ENCODE measurements around the gene TIMP1.

Gene TIMP1

DNA sequence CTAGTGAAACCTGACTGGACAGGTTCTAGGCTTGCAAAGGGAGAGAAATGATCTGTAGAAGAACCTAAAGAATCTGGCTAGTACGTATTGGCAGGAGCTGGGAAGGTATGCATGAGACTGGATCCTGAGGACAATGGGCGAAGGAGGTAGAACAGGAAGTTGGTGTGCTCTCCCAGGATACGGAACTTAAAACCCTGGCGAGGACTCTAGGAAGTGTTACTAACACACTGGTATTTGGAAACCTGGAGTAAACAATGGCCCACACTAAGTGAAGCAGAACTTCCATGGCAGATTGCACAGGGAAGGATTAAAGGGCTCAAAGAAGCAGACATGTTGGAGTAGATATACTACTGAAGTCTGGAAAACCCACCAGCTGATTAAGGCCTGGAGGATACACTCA lies 28.3 kb downstream of the TIMP1 start:
- TF ChIP-seq, protein P1, sequence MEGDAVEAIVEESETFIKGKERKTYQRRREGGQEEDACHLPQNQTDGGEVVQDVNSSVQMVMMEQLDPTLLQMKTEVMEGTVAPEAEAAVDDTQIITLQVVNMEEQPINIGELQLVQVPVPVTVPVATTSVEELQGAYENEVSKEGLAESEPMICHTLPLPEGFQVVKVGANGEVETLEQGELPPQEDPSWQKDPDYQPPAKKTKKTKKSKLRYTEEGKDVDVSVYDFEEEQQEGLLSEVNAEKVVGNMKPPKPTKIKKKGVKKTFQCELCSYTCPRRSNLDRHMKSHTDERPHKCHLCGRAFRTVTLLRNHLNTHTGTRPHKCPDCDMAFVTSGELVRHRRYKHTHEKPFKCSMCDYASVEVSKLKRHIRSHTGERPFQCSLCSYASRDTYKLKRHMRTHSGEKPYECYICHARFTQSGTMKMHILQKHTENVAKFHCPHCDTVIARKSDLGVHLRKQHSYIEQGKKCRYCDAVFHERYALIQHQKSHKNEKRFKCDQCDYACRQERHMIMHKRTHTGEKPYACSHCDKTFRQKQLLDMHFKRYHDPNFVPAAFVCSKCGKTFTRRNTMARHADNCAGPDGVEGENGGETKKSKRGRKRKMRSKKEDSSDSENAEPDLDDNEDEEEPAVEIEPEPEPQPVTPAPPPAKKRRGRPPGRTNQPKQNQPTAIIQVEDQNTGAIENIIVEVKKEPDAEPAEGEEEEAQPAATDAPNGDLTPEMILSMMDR (IDR thresholded peaks at IDR 0.05; ENCODE audit: low read depth, low read length), result no peak
- Histone ChIP-seq H3K27ac (no peak overlapping the region), H3K9me3 (ENCODE audit: severe bottlenecking) (no peaks in the 10 kb centered on the region), H3K27me3 (ENCODE audit: insufficient read depth, low read depth, severe bottlenecking) (peaks cover 3% of the 10 kb centered on the region), H3K4me3 (ENCODE audit: low read depth, low read length) (no peak overlapping the region), H3K36me3 (no peaks in the 10 kb centered on the region)
- DNase-seq, result no peak

DNA sequence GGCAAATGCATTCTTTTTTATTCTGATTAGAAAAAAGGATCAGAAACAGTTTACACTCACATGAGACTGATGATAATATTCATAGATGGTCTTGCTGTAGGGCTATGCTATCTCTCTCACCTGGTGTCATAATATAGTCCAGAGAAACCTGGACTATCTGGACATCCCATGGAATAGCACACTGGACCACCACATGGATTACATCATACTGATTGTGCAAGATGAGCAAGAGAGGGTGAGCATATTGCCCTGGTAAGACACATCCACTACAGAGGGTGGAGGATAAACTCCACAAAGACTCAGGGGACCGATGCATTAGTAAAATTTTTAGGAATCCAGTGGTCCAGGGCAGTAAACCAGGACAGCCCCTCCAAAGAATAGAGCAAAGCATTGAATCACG lies 29.3 kb downstream of the TIMP1 start:
- no peak overlapping the region for H3K4me3 ChIP-seq (ENCODE audit: low read depth, low read length)
- H3K27ac ChIP-seq, result no peak overlapping the region
- H3K27me3 ChIP-seq (ENCODE audit: insufficient read depth, low read depth, severe bottlenecking), result no peaks in the 10 kb centered on the region
- TF ChIP-seq, protein P1 (IDR thresholded peaks at IDR 0.05; ENCODE audit: low read depth, low read length), result no peak
- no peaks in the 10 kb centered on the region for H3K36me3 ChIP-seq
- no peaks in the 10 kb centered on the region for H3K9me3 ChIP-seq (ENCODE audit: severe bottlenecking)
- no peak for DNase-seq

DNA sequence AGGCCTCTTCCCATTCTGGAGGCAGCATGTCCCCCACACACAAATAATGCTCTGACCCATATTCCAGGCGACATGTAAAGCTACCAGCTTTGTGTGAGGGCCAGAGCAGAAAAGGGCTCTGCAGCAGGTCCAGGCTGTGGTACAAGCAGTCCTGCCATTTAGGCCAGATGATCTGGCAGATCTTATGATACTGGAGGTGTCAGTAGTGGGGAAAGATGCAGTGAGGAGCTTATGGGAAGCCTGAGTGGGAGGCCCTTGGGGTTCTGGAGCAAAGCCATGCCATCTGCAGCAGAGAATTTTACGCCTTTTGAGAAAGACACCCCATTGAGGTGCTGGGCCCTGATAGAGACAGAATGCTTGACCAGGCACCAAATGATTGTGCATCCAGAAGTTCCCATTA lies 29.7 kb downstream of the TIMP1 start:
- Histone ChIP-seq H3K27ac (no peak overlapping the region), H3K36me3 (no peaks in the 10 kb centered on the region), H3K4me3 (ENCODE audit: low read depth, low read length) (no peak overlapping the region), H3K27me3 (ENCODE audit: insufficient read depth, low read depth, severe bottlenecking) (no peaks in the 10 kb centered on the region), H3K9me3 (ENCODE audit: severe bottlenecking) (no peaks in the 10 kb centered on the region)
- TF ChIP-seq, protein P1 (IDR thresholded peaks at IDR 0.05; ENCODE audit: low read depth, low read length), result no peak
- no peak for DNase-seq

DNA sequence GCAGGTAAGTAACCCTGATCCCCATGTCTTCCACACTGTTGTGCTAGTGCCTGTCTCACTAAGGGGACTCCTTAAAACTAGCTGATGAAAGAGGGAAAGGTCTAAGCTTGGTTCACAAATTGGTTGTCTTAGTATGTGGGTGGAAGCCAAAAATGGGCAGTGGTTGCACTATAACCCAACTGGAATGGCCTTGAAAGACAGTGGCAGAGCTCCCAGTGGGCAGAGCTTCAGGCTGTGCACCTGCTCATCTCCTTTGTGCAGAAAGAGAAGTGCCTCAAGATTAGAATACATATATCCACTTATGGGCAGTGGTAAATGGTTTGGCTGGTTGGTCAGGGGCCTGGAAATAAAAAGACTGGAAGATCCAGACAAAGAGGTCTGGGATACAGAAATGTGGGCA lies 30.2 kb downstream of the TIMP1 start:
- no peak for DNase-seq
- Histone ChIP-seq H3K27me3 (ENCODE audit: insufficient read depth, low read depth, severe bottlenecking) (no peaks in the 10 kb centered on the region), H3K4me3 (ENCODE audit: low read depth, low read length) (no peak overlapping the region), H3K9me3 (ENCODE audit: severe bottlenecking) (no peaks in the 10 kb centered on the region), H3K36me3 (no peaks in the 10 kb centered on the region), H3K27ac (no peak overlapping the region)
- TF ChIP-seq, protein P1 (IDR thresholded peaks at IDR 0.05; ENCODE audit: low read depth, low read length), result no peak

DNA sequence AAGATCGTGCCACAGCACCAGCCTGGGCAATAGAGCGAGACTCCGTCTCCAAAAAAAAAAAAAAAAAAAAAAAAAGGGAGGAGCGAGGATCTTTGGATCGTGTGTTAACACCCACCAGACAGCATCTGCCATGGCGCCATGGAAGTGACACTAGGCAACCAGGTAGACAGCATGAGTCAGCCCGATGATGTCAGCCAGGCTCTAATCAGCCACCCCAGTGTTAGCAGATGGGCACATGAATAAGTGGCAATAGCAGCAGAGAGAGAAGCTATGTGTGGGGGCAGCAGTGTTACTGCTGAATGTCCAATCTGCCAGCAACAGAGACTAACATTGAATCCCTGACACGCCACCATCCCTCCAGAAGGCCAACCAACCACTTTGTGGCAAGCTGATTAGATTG lies 30.8 kb downstream of the TIMP1 start:
- H3K27me3 ChIP-seq (ENCODE audit: insufficient read depth, low read depth, severe bottlenecking), result no peaks in the 10 kb centered on the region
- no peak overlapping the region for H3K27ac ChIP-seq
- no peak for DNase-seq
- TF ChIP-seq, protein P1 (IDR thresholded peaks at IDR 0.05; ENCODE audit: low read depth, low read length), result no peak
- H3K9me3 ChIP-seq (ENCODE audit: severe bottlenecking), result no peaks in the 10 kb centered on the region
- H3K36me3 ChIP-seq, result no peaks in the 10 kb centered on the region
- H3K4me3 ChIP-seq (ENCODE audit: low read depth, low read length), result no peak overlapping the region

DNA sequence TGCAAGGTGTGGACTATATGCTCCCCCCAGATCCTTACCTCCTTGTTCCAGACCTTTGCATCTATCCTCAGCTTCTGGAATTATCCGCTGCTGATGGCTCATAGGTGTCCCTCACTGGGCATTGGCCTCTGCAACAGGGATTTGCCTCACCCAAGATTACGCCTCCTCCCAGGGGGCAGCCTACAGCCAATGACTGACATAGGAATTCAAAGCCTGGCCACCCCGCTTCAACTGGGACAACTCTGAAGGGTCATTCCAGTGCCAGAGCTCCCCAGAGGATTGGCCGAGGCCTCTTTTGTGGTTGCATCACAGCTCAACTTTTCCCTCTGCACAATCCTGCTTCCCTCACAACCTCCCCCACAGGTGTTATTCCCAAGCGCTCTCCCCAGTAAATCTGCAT lies 32.4 kb downstream of the TIMP1 start:
- DNase-seq, result no peak
- TF ChIP-seq, protein P1 (IDR thresholded peaks at IDR 0.05; ENCODE audit: low read depth, low read length), result no peak
- no peaks in the 10 kb centered on the region for H3K36me3 ChIP-seq
- peaks cover 3% of the 10 kb centered on the region for H3K27me3 ChIP-seq (ENCODE audit: insufficient read depth, low read depth, severe bottlenecking)
- no peaks in the 10 kb centered on the region for H3K9me3 ChIP-seq (ENCODE audit: severe bottlenecking)
- H3K4me3 ChIP-seq (ENCODE audit: low read depth, low read length), result no peak overlapping the region
- no peak overlapping the region for H3K27ac ChIP-seq
